K562 (cell line): ENCODE measurements around the gene YAE1. TPM values are rescaled to one million over a fixed set of nuclear protein-coding genes. Genes with fewer than 3 reads are reported as not detected.

Experiments used
- ATAC-seq: fragments of 200-7000 bp; cut with Tn5 transposase; 3 replicates; pipeline ENCODE4 v1.9.1; 2020; ENCODE audit warnings: moderate library complexity
- BruUV-seq: library from RNA; stranded (reverse); fragments of 400-500 nt; replicated peaks from 2 replicates; lab custom pipeline; 2021; lab: Mats Ljungman, UMichigan
- CTCF ChIA-PET: fragments of 300-600 bp; formaldehyde crosslinking; extraction: SDS; loops from one replicate; lab custom pipeline; 2021; ENCODE audit warnings: low intra/inter-chr PET ratio; lab: Yijun Ruan, JAX
- POLR2A ChIA-PET: fragments of 300-600, 350-650 bp; sonication (Branson Sonifier 250); formaldehyde crosslinking; extraction: SDS; loops from one replicate; lab custom pipeline; 2021; ENCODE audit warnings: antibody characterized with exemption, inconsistent platforms; lab: Yijun Ruan, JAX
- DNase-seq, 4 experiments: peaks; one replicate each; pipeline versions ENCODE4 v3.0.0 to v3.0.0-alpha.2; 2011 to 2018; ENCODE audit warnings: low spot score in 3 of 4, mixed read lengths in 3 of 4; ENCODE audit errors: extremely low read depth in 1 of 4
- FAIRE-seq: peaks from 2 replicates; lab custom pipeline; 2011; peaks lifted over from hg19 to GRCh38; lab: Jason Lieb, UNC
- H2AFZ ChIP-seq: 2 replicates; pipeline ENCODE4 v1.6.0; 2011; ENCODE audit warnings: low read depth, low read length, control low read depth, inconsistent platforms
- H3K27ac ChIP-seq: fragments of 200-600 bp; 3 replicates; pipeline ENCODE4 v1.8.0; 2011; ENCODE audit warnings: low read depth, mild to moderate bottlenecking, control low read depth, inconsistent platforms, low read length, moderate library complexity, mixed read lengths; ENCODE audit errors: extremely low read depth
- H3K27me3 ChIP-seq, 2 experiments: fragments of 300-600 bp in 1 of 2; 2 replicates in 1 of 2; 3 replicates in 1 of 2; pipeline versions ENCODE4 v1.6.0 to v1.8.0; 2011; ENCODE audit warnings: inconsistent platforms in 2 of 2, low read length in 2 of 2, mild to moderate bottlenecking in 1 of 2, mixed read lengths in 1 of 2, moderate library complexity in 1 of 2; ENCODE audit not compliant: control insufficient read depth in 2 of 2, insufficient read depth in 2 of 2
- H3K36me3 ChIP-seq: fragments of 300-600 bp; 3 replicates; pipeline ENCODE4 v1.8.0; 2011; ENCODE audit warnings: mild to moderate bottlenecking, low read length, inconsistent platforms; ENCODE audit not compliant: control insufficient read depth, insufficient read depth
- H3K4me1 ChIP-seq, 2 experiments: fragments of 200-600 bp in 1 of 2; replicated peaks in 1 of 2; 2 replicates in 1 of 2; 3 replicates in 1 of 2; pipeline versions ENCODE4 v1.5.1 to v1.8.0; 2011; ENCODE audit warnings: inconsistent platforms in 2 of 2, low read length in 2 of 2, mild to moderate bottlenecking in 1 of 2, mixed read lengths in 1 of 2, moderate library complexity in 1 of 2; ENCODE audit not compliant: control insufficient read depth in 2 of 2, insufficient read depth in 2 of 2
- H3K4me2 ChIP-seq: 2 replicates; pipeline ENCODE4 v1.6.1; 2011; ENCODE audit warnings: low read length, control low read depth, inconsistent platforms, mixed read lengths; ENCODE audit not compliant: insufficient read depth
- H3K4me3 ChIP-seq: fragments of 200-600 bp; sonication (generic), shearing (Covaris generic); 2 replicates; pipeline ENCODE4 v1.5.1; 2016; ENCODE audit warnings: control low read depth, inconsistent platforms
- H3K79me2 ChIP-seq: fragments of 200-600 bp; 3 replicates; pipeline ENCODE4 v1.8.0; 2011; ENCODE audit warnings: low read length, inconsistent platforms; ENCODE audit not compliant: control insufficient read depth, insufficient read depth
- H3K9ac ChIP-seq, 2 experiments: 2 replicates each; pipeline versions ENCODE4 v1.6.0 to v1.6.1; 2011; ENCODE audit warnings: low read depth in 2 of 2, low read length in 2 of 2, control low read depth in 1 of 2, inconsistent platforms in 1 of 2, mild to moderate bottlenecking in 1 of 2, mixed read lengths in 1 of 2; ENCODE audit not compliant: insufficient read depth in 1 of 2
- H3K9me1 ChIP-seq: one replicate; pipeline ENCODE4 v1.6.0; 2011; ENCODE audit warnings: inconsistent platforms, mild to moderate bottlenecking, low read length, moderate library complexity; ENCODE audit not compliant: control insufficient read depth, insufficient read depth
- H3K9me3 ChIP-seq: replicated peaks from 2 replicates; pipeline ENCODE4 v1.5.1; 2011; ENCODE audit warnings: low read depth, low read length, inconsistent platforms; ENCODE audit not compliant: control insufficient read depth, insufficient read depth
- H4K20me1 ChIP-seq: replicated peaks from 2 replicates; pipeline ENCODE4 v1.6.1; 2011; ENCODE audit warnings: low read length, inconsistent platforms, mixed read lengths; ENCODE audit not compliant: control insufficient read depth, insufficient read depth
- HES1 ChIP-seq: fragments of 450-650 bp; IDR thresholded peaks from 2 replicates; pipeline ENCODE4 v1.6.1; 2016; ENCODE audit warnings: low read depth, mild to moderate bottlenecking, moderate library complexity
- HNRNPLL ChIP-seq: fragments of 200-400 bp; formaldehyde crosslinking; IDR thresholded peaks from 2 replicates; pipeline ENCODE4 v1.6.1; 2017; ENCODE audit warnings: low read length, low read depth, mild to moderate bottlenecking; ENCODE audit not compliant: poor library complexity, severe bottlenecking
- NR2C1 ChIP-seq, 2 experiments: fragments of 450-650 bp; IDR thresholded peaks; 2 replicates each; pipeline ENCODE4 v1.6.1; 2017; ENCODE audit warnings: mild to moderate bottlenecking in 2 of 2, antibody characterized with exemption in 1 of 2, inconsistent platforms in 1 of 2, missing compliant biosample characterization in 1 of 2, missing genetic modification characterization in 1 of 2
- NR3C1 ChIP-seq: sonication (generic); formaldehyde crosslinking; IDR thresholded peaks from 2 replicates; pipeline ENCODE4 v1.8.1; 2022; ENCODE audit warnings: missing genetic modification reagents
- POU5F1 ChIP-seq: fragments of 150-350 bp; IDR thresholded peaks from 2 replicates; pipeline ENCODE4 v1.6.1; 2014; ENCODE audit warnings: borderline replicate concordance, low read length, low read depth, mild to moderate bottlenecking; ENCODE audit not compliant: partially characterized antibody
- TAF15 ChIP-seq: fragments of 200-400 bp; formaldehyde crosslinking; IDR thresholded peaks from 2 replicates; pipeline ENCODE4 v1.6.1; 2017; ENCODE audit warnings: mild to moderate bottlenecking, low read depth, low read length, moderate library complexity
- YY1 ChIP-seq, 3 experiments: IDR thresholded peaks; 2 replicates each; pipeline ENCODE4 v1.6.1; 2011; ENCODE audit warnings: low read length in 2 of 3, mild to moderate bottlenecking in 2 of 3, moderate library complexity in 2 of 3, borderline replicate concordance in 1 of 3, control low read depth in 1 of 3, low read depth in 1 of 3; ENCODE audit not compliant: insufficient read depth in 3 of 3, insufficient replicate concordance in 2 of 3, control insufficient read depth in 1 of 3, insufficient read length in 1 of 3; ENCODE audit errors: extremely low read depth in 1 of 3
- ZBTB43 ChIP-seq: sonication (generic); formaldehyde crosslinking; IDR thresholded peaks from 2 replicates; pipeline ENCODE4 v1.8.0; 2023; ENCODE audit warnings: mild to moderate bottlenecking, missing genetic modification reagents
- ZNF644 ChIP-seq: fragments of 200-800 bp; sonication (Bioruptor generic); IDR thresholded peaks from 2 replicates; pipeline ENCODE4 v1.6.1; 2016; ENCODE audit warnings: low read depth, missing genetic modification characterization, missing compliant biosample characterization
- in situ Hi-C: fragments of 300-500 bp; cut with MboI; formaldehyde crosslinking; loops from 4 replicates; pipeline ENCODE4 v1.15.0; 2018; ENCODE audit warnings: inconsistent platforms, mixed read lengths
- intact Hi-C: fragments of 100-400 bp; cut with micrococcal nuclease; formaldehyde crosslinking; loops from 2 replicates; pipeline ENCODE4 v1.14.2; 2022
- polyA plus RNA-seq, 8 experiments: library from polyadenylated mRNA; depleted of rRNA in 4 of 8; stranded (reverse) in 5 of 8; unstranded in 3 of 8; fragments of >200 nt; fragmentation: Nextera tagmentation in 2 of 8; fragmentation: Illumina TruSeq in 1 of 8; extraction: Ambion mirVana in 2 of 8; extraction: Trizol in 1 of 8; gene quantifications; 2 replicates each; pipeline versions ENCODE4 v1.2.1 to v1.2.3, GENCODE V29; 2011 to 2014; ENCODE audit warnings: inconsistent platforms in 1 of 8, missing spikeins in 1 of 8
- total RNA-seq, 7 experiments: library from RNA; depleted of rRNA in 6 of 7; stranded (reverse); fragments of >200 nt in 6 of 7; fragmentation: Illumina TruSeq in 2 of 7; extraction: Trizol in 2 of 7; gene quantifications; 2 replicates each; pipeline versions ENCODE4 v1.2.1 to v1.2.3, GENCODE V29; 2011 to 2021; ENCODE audit warnings: low replicate concordance in 1 of 7
- TF ChIP-seq, protein P1 (sequence below): sonication (generic); formaldehyde crosslinking; IDR thresholded peaks from 2 replicates; pipeline ENCODE4 v1.8.0; 2022; ENCODE audit warnings: mild to moderate bottlenecking, missing genetic modification reagents
- TF ChIP-seq, protein P2 (sequence below): sonication (generic); formaldehyde crosslinking; IDR thresholded peaks from 2 replicates; pipeline ENCODE4 v1.8.0; 2022; ENCODE audit warnings: mild to moderate bottlenecking, missing genetic modification reagents, borderline replicate concordance

The YAE1 gene
- total and polyA plus RNA-seq, 9 of the 15 experiments (the other 6 are each of a cell fraction or from before 2014, with no cell fraction given): 15.2 to 63.4 (median 30.1) TPM

GRCh38 chr7:39617005-39617404 is 50.8 kb downstream of the YAE1 start:
- CTCF ChIA-PET: no interaction called here
- TF ChIP-seq NR3C1 (CRISPR knock-in tag) (no peak), ZNF644 (tag) (no peak), YY1 (IDR thresholded peaks at IDR 0.05; ENCODE audit: borderline replicate concordance in 1 of 3, control insufficient read depth in 1 of 3, extremely low read depth in 1 of 3, insufficient read depth in 3 of 3, insufficient read length in 1 of 3, insufficient replicate concordance in 2 of 3, low read depth in 1 of 3, low read length in 2 of 3) (no peak), ZBTB43 (CRISPR knock-in tag) (no peak), HNRNPLL (no peak), NR2C1 (IDR thresholded peaks at IDR 0.05) (no peak), NR2C1 (tag; IDR thresholded peaks at IDR 0.05) (no peak), POU5F1 (no peak), TAF15 (no peak), HES1 (no peak)
- TF ChIP-seq, protein P1, sequence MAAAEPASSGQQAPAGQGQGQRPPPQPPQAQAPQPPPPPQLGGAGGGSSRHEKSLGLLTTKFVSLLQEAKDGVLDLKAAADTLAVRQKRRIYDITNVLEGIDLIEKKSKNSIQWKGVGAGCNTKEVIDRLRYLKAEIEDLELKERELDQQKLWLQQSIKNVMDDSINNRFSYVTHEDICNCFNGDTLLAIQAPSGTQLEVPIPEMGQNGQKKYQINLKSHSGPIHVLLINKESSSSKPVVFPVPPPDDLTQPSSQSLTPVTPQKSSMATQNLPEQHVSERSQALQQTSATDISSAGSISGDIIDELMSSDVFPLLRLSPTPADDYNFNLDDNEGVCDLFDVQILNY: no peak
- TF ChIP-seq, protein P2, sequence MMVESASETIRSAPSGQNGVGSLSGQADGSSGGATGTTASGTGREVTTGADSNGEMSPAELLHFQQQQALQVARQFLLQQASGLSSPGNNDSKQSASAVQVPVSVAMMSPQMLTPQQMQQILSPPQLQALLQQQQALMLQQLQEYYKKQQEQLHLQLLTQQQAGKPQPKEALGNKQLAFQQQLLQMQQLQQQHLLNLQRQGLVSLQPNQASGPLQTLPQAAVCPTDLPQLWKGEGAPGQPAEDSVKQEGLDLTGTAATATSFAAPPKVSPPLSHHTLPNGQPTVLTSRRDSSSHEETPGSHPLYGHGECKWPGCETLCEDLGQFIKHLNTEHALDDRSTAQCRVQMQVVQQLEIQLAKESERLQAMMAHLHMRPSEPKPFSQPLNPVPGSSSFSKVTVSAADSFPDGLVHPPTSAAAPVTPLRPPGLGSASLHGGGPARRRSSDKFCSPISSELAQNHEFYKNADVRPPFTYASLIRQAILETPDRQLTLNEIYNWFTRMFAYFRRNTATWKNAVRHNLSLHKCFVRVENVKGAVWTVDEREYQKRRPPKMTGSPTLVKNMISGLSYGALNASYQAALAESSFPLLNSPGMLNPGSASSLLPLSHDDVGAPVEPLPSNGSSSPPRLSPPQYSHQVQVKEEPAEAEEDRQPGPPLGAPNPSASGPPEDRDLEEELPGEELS (CRISPR knock-in tag): no peak
- TF ChIP-seq, all 486 proteins: peak for 0

More at GRCh38 chr7:39617005-39617404, 50.8 kb downstream of the YAE1 start:
- no peak for FAIRE-seq
- BruUV-seq: no TSS peak
- DNase-seq: no peak
- in situ Hi-C loops (no loop called here), intact Hi-C loops (no loop called here)
- no peaks in the 10 kb centered on the region for H3K9me3 ChIP-seq
- H2AFZ ChIP-seq: no peak overlapping the region
- H3K36me3 ChIP-seq: no peaks in the 10 kb centered on the region; the same call in 2 of the 3 replicates
- H3K27me3 ChIP-seq: no peaks in the 10 kb centered on the region
- peaks cover 0 to 9% of the 10 kb centered on the region in 2 experiments; a peak in 3 of 5 replicates for H3K4me1 ChIP-seq
- 0 out of 3 replicates have a peak, but pooled peaks cover 1% of the 10 kb centered on the region for H3K79me2 ChIP-seq
- POLR2A ChIA-PET: no interaction called here
- no peaks in the 10 kb centered on the region for H3K9me1 ChIP-seq
- ATAC-seq: no peak
- no peak overlapping the region for H3K27ac ChIP-seq
- H4K20me1 ChIP-seq: no peaks in the 10 kb centered on the region
- no peak overlapping the region for H3K4me3 ChIP-seq
- no peak overlapping the region for H3K4me2 ChIP-seq
- H3K9ac ChIP-seq: no peak overlapping the region
